Body of pancreas (tissue), 4 donors: Measurements from ENCODE around the gene CD2BP2. TPM values are rescaled to one million over a fixed set of nuclear protein-coding genes. Genes with fewer than 3 reads are reported as not detected.
A peak's percentile ranks its signal among the peaks of the same experiment; 100 is the strongest.

ENCODE experiments used
- ATAC-seq: fragments of 150-250 bp; one replicate; pipeline ENCODE4 v1.9.1; 2016
- DNase-seq, 4 donors: peaks; one replicate each; pipeline ENCODE4 v3.0.0-alpha.2; 2019
- H3K27ac ChIP-seq, 4 donors: fragments of 200-600 bp; sonication (generic); 1 replicate in 3 of 4; 2 replicates in 1 of 4; pipeline versions ENCODE4 v1.5.1 to v1.6.1; 2016 to 2019; ENCODE audit warnings: mild to moderate bottlenecking in 1 of 4, mixed read lengths in 1 of 4, moderate library complexity in 1 of 4
- H3K27me3 ChIP-seq, 2 donors: fragments of 200-600 bp; sonication (generic); one replicate each; pipeline ENCODE4 v1.6.0; 2016; ENCODE audit warnings: mild to moderate bottlenecking in 1 of 2
- H3K36me3 ChIP-seq, 2 donors: fragments of 200-600 bp; sonication (generic); replicated peaks in 1 of 2; 2 replicates each; pipeline ENCODE4 v1.5.1; 2016; ENCODE audit warnings: low read depth in 2 of 2; ENCODE audit not compliant: insufficient read depth in 1 of 2
- H3K4me1 ChIP-seq: fragments of 200-600 bp; sonication (generic); one replicate; pipeline ENCODE4 v1.6.0; 2016
- H3K4me3 ChIP-seq, 2 donors: fragments of 200-600 bp; sonication (generic); 1 replicate in 1 of 2; 2 replicates in 1 of 2; pipeline ENCODE4 v1.5.1; 2016 to 2019
- H3K9me3 ChIP-seq, 3 donors: fragments of 200-600 bp; sonication (generic); 1 replicate in 2 of 3; 2 replicates in 1 of 3; pipeline ENCODE4 v1.5.1; 2016
- POLR2A ChIP-seq, 3 donors: fragments of 450-650 bp; IDR thresholded peaks; one replicate each; pipeline ENCODE4 v1.6.1; 2016; ENCODE audit warnings: antibody characterized with exemption in 3 of 3, mild to moderate bottlenecking in 2 of 3
- WGBS, 2 donors: methylation state at CpG; one replicate each; pipeline ENCODE4 v1.1.5; 2017; 5-methylcytosine and 5-hydroxymethylcytosine counted together
- intact Hi-C: fragments of 100-400 bp; cut with DNase I; formaldehyde crosslinking; loops from one replicate; pipeline ENCODE4 v1.15.1; 2023
- total RNA-seq, 2 donors: library from RNA; depleted of rRNA; stranded (reverse); fragments of >200 nt; gene quantifications; one replicate each; pipeline ENCODE4 v1.1.0, GENCODE V29; 2016
- TF ChIP-seq, protein P1 (sequence below), 7 experiments: fragments of 450-650 bp in 4 of 7; fragments of 200-600 bp in 3 of 7; sonication (generic) in 3 of 7; IDR thresholded peaks; one replicate each; pipeline ENCODE4 v1.5.1; 2016 to 2019; ENCODE audit warnings: antibody characterized with exemption in 7 of 7

The CD2BP2 gene
- total RNA-seq, 2 donors from 2014 or later, result 19.8 to 20.2 TPM

DNA sequence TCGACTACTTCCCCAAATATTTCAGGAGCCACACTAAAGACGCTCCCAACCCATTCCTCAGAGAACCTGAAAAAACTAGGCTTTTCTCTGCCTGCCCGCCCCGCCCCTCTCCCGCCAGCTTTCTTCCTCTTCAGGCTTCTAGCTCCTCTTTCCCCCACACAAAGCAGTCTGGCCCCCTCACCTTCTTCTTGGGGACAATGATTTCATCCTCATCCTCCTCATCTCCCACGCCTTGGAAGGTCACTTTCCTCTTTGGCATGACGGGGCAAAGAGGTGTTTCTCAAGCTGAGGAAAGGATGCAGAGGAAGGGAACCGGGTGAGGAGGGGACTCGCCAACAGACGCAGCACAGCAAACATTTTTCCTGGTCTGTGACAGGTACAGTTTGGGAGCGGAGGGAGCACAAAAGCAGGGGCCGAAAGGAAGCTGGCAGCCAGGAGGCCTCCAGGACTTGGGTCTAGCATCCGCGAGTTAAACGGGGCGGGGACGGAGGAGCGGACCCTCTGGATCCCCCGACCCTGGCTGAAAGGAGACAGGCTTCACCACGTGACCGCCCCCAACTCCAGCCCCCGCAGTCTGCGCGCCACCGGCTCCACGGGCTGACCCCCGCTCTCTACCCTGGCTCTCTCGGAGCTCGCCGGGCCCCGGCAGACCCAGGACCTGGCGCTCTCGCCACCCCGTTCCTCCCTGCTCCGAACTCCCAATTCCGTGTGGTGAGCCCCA lies 525 bp downstream of the CD2BP2 start:
- H3K4me3 ChIP-seq, result peak overlapping the region; percentile 65 to 82
- peak overlapping the region; percentile 84 to 97 (median 88) for H3K27ac ChIP-seq
- TF ChIP-seq, protein P1, sequence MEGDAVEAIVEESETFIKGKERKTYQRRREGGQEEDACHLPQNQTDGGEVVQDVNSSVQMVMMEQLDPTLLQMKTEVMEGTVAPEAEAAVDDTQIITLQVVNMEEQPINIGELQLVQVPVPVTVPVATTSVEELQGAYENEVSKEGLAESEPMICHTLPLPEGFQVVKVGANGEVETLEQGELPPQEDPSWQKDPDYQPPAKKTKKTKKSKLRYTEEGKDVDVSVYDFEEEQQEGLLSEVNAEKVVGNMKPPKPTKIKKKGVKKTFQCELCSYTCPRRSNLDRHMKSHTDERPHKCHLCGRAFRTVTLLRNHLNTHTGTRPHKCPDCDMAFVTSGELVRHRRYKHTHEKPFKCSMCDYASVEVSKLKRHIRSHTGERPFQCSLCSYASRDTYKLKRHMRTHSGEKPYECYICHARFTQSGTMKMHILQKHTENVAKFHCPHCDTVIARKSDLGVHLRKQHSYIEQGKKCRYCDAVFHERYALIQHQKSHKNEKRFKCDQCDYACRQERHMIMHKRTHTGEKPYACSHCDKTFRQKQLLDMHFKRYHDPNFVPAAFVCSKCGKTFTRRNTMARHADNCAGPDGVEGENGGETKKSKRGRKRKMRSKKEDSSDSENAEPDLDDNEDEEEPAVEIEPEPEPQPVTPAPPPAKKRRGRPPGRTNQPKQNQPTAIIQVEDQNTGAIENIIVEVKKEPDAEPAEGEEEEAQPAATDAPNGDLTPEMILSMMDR (IDR thresholded peaks at IDR 0.05), result no peak
- no peak for TF ChIP-seq POLR2A (IDR thresholded peaks at IDR 0.05)
- H3K9me3 ChIP-seq, result no peaks in the 10 kb centered on the region
- ATAC-seq (peak; percentile 17), DNase-seq (peak in 1 of 4 donors; percentile 25)
- peaks cover 52% of the 10 kb centered on the region for H3K4me1 ChIP-seq
- peaks cover 0 to 5% of the 10 kb centered on the region in 2 donors for H3K36me3 ChIP-seq
- WGBS, 2 donors, result 3 to 7% methylated on average over 20 to 33 of the region's 36 CpGs
- intact Hi-C loops, result no loop called here
- H3K27me3 ChIP-seq, result no peaks in the 10 kb centered on the region

DNA sequence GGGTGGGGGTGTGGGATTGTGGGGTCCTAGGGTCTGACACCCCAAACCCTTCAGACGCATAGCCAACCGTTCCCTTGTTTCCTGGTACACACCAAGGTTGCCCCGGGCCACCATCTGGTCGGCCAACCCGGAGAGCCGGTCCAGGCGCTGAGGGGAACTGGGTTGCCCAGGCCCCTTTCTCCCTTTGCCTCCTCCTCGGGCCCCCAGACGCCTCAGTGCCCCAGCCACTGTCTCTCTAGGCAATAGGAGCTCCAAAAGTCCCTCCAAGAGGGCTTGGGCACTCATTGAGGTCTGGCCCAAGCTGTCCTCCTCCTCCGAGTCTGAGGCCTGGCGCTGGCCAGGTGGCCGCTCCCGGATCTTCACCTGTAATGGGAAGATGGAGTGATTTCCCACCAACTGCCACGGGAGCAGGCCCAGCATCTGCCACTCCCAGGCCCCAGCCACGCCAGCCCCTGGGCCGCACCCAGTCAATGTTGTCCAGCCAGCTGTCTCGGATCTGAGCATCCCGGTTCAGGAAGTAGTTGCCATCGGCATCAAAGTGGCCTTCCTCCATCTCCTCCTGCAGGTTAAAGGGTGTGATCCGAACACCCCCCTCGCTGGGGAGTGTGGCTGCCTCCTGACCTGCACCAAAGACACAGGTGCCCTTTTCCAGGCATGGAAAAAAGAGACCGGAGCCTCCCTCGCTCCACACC lies 1.5 kb downstream of the CD2BP2 start:
- peaks cover 52% of the 10 kb centered on the region for H3K4me1 ChIP-seq
- peak overlapping the region in 3 of 4 donors; percentile 84 to 97 (median 90) for H3K27ac ChIP-seq
- no peak for ATAC-seq
- H3K36me3 ChIP-seq, result peaks cover 0 to 2% of the 10 kb centered on the region in 2 donors
- intact Hi-C loops, result no loop called here
- H3K4me3 ChIP-seq, result no peak overlapping the region
- TF ChIP-seq POLR2A (IDR thresholded peaks at IDR 0.05), result no peak
- TF ChIP-seq, protein P1 (IDR thresholded peaks at IDR 0.05), result no peak
- H3K9me3 ChIP-seq, result no peaks in the 10 kb centered on the region
- no peaks in the 10 kb centered on the region for H3K27me3 ChIP-seq
- no peak for DNase-seq
- WGBS, 2 donors, result 87 to 90% methylated on average over 15 to 18 of the region's 23 CpGs

GRCh38 chr16:30352488-30353401 lies 2.4 kb downstream of the CD2BP2 start:
- intact Hi-C loops, result no loop called here
- H3K4me3 ChIP-seq, result no peak overlapping the region
- no peaks in the 10 kb centered on the region for H3K27me3 ChIP-seq
- DNase-seq (no peak), ATAC-seq (no peak)
- peaks cover 52% of the 10 kb centered on the region for H3K4me1 ChIP-seq
- no peaks in the 10 kb centered on the region for H3K9me3 ChIP-seq
- peak overlapping the region; percentile 55 to 90 (median 74) for H3K27ac ChIP-seq
- peaks cover 0 to 2% of the 10 kb centered on the region in 2 donors for H3K36me3 ChIP-seq
- TF ChIP-seq POLR2A (IDR thresholded peaks at IDR 0.05), result no peak
- TF ChIP-seq, protein P1 (IDR thresholded peaks at IDR 0.05), result no peak
- WGBS, 2 donors, result 80 to 87% methylated on average over 11 to 14 of the region's 14 CpGs

DNA sequence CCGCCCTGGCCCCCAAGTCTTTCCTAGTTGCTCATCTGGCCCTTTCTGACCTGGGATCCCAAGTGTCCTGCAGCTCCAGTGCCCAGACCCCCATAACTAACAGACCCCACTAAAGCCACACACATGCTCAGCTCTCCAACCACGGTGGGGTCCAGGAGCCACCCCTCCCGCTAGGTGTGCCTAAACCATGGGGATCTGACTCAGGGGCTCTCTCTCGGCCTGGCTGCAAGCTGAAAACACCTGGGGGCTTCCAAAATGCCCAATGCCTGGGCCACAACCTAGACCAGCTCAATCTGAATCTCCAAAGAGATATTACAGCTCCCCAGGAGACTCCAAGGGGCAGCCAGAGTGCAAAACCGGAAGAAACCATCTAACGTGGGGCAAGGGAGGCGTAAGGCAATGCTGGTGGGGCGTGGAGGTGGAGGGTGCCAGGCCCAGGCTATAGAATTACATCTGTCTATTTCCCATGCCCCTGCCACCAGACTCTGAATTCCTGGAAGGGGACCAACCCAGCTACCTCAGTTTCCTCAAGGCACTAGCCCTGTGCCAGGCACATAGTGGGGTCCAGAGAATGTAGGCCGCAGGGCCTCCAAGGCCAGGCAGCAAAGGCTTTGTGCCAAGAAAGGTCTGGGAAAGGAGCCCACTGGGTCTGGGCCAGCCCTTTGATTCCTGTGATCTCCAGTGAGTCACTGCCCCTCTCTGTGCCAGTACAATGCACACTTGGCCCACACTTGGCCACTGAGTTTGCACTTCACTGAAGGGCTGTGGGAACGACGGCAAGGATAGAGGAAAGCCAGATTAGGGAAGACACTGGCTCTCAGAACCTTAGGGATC lies 3.3 kb downstream of the CD2BP2 start:
- peaks cover 49% of the 10 kb centered on the region for H3K4me1 ChIP-seq
- H3K27ac ChIP-seq, result peak overlapping the region; percentile 55 to 90 (median 74)
- no peak overlapping the region for H3K4me3 ChIP-seq
- intact Hi-C loops, result no loop called here
- H3K36me3 ChIP-seq, result no peaks in the 10 kb centered on the region
- no peaks in the 10 kb centered on the region for H3K27me3 ChIP-seq
- WGBS, 2 donors, result 55 to 59% methylated on average over 10 of the region's 11 CpGs
- TF ChIP-seq, protein P1 (IDR thresholded peaks at IDR 0.05), result no peak
- TF ChIP-seq POLR2A (IDR thresholded peaks at IDR 0.05), result no peak
- ATAC-seq, result peak; percentile 68
- DNase-seq, result peak; percentile 93 to 96 (median 94)
- H3K9me3 ChIP-seq, result no peaks in the 10 kb centered on the region
